Osteoblast (primary cell): Measurements from ENCODE around the gene SIRT1. TPM values are rescaled to one million over a fixed set of nuclear protein-coding genes. Genes with fewer than 3 reads are reported as not detected.
A peak's percentile ranks its signal among the peaks of the same experiment; 100 is the strongest.
"Not testable (repeated sequence)": the region's sequence is repeated elsewhere in the genome, so short reads cannot be mapped to it uniquely, and the experiment has no call there.

Experiments used
- DNase-seq: peaks from one replicate; pipeline ENCODE4 v3.0.0; 2011; ENCODE audit warnings: low spot score, mixed read lengths; ENCODE audit not compliant: insufficient read length; ENCODE audit errors: missing footprints
- H2AFZ ChIP-seq: 2 replicates; pipeline ENCODE4 v1.6.0; 2011; ENCODE audit warnings: mild to moderate bottlenecking, low read length
- H3K27ac ChIP-seq: 2 replicates; pipeline ENCODE4 v1.5.1; 2011; ENCODE audit warnings: mild to moderate bottlenecking, low read depth, low read length, moderate library complexity
- H3K27me3 ChIP-seq: 2 replicates; pipeline ENCODE4 v1.6.0; 2012; ENCODE audit warnings: mild to moderate bottlenecking, control low read depth, inconsistent platforms, low read length, moderate library complexity; ENCODE audit not compliant: insufficient read depth
- H3K36me3 ChIP-seq: 2 replicates; pipeline ENCODE4 v1.5.1; 2011; ENCODE audit warnings: mild to moderate bottlenecking, low read length, control low read depth, moderate library complexity; ENCODE audit not compliant: insufficient read depth
- H3K4me1 ChIP-seq: 2 replicates; pipeline ENCODE4 v1.5.1; 2011; ENCODE audit warnings: mild to moderate bottlenecking, low read length, control low read depth, moderate library complexity; ENCODE audit not compliant: insufficient read depth
- H3K4me2 ChIP-seq: 2 replicates; pipeline ENCODE4 v1.6.0; 2011; ENCODE audit warnings: mild to moderate bottlenecking, low read length; ENCODE audit not compliant: insufficient read depth
- H3K4me3 ChIP-seq: fragments of 200-600 bp; sonication (generic); 3 replicates; pipeline ENCODE4 v1.5.1; 2012; ENCODE audit warnings: mild to moderate bottlenecking, low read length, inconsistent platforms; ENCODE audit not compliant: insufficient read depth
- H3K79me2 ChIP-seq: 2 replicates; pipeline ENCODE4 v1.6.0; 2012; ENCODE audit warnings: mild to moderate bottlenecking, low read length, control low read depth, inconsistent platforms; ENCODE audit not compliant: insufficient read depth
- H3K9me3 ChIP-seq: 2 replicates; pipeline ENCODE4 v1.5.1; 2011; ENCODE audit warnings: low read depth, low read length, control low read depth
- H4K20me1 ChIP-seq: 2 replicates; pipeline ENCODE4 v1.6.0; 2012; ENCODE audit warnings: mild to moderate bottlenecking, low read length, control low read depth; ENCODE audit not compliant: insufficient read depth
- total RNA-seq: library from RNA; depleted of rRNA; stranded (reverse); fragments of >200 nt; gene quantifications from 2 replicates; pipeline ENCODE4 v1.2.3, GENCODE V29; 2012
- TF ChIP-seq, protein P1 (sequence below): IDR thresholded peaks from 2 replicates; pipeline ENCODE4 v1.5.1; 2011; ENCODE audit warnings: mild to moderate bottlenecking, low read depth, low read length, moderate library complexity; ENCODE audit errors: extremely low read depth

SIRT1 gene
- total RNA-seq, result 19.9 and 20.3 TPM in 2 replicates

DNA sequence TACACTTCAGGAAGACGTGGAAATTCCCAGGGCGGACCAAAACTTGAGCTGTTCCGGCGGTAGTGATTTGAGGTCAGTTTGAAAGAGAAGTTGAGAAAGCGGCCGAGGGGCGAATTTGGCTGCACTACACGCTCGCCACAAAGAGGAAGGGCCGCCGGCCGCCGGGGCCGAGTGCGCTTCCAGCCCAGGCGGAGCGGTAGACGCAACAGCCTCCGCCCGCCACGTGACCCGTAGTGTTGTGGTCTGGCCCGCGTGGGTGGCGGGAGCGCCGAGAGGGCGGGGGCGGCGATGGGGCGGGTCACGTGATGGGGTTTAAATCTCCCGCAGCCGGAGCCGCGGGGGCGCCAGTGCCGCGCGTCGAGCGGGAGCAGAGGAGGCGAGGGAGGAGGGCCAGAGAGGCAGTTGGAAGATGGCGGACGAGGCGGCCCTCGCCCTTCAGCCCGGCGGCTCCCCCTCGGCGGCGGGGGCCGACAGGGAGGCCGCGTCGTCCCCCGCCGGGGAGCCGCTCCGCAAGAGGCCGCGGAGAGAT lies at the start of gene SIRT1:
TSS of gene SIRT1 (plus strand) at position 344 of the 529 bp plus-strand sequence. CDS start at position 410, 66 bp downstream.
- H3K4me3 ChIP-seq, result peak within 1 kb of the TSS; percentile 85
- peaks cover 22% of the 10 kb centered on the region for H3K36me3 ChIP-seq
- H4K20me1 ChIP-seq, result peaks cover 5% of the 10 kb centered on the region
- DNase-seq, result peak; percentile 97
- TF ChIP-seq, protein P1, sequence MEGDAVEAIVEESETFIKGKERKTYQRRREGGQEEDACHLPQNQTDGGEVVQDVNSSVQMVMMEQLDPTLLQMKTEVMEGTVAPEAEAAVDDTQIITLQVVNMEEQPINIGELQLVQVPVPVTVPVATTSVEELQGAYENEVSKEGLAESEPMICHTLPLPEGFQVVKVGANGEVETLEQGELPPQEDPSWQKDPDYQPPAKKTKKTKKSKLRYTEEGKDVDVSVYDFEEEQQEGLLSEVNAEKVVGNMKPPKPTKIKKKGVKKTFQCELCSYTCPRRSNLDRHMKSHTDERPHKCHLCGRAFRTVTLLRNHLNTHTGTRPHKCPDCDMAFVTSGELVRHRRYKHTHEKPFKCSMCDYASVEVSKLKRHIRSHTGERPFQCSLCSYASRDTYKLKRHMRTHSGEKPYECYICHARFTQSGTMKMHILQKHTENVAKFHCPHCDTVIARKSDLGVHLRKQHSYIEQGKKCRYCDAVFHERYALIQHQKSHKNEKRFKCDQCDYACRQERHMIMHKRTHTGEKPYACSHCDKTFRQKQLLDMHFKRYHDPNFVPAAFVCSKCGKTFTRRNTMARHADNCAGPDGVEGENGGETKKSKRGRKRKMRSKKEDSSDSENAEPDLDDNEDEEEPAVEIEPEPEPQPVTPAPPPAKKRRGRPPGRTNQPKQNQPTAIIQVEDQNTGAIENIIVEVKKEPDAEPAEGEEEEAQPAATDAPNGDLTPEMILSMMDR, result no peak
- peaks cover 5% of the 10 kb centered on the region for H3K4me1 ChIP-seq
- peaks cover 38% of the 10 kb centered on the region for H3K79me2 ChIP-seq
- H3K27me3 ChIP-seq, result no peaks in the 10 kb centered on the region
- H3K4me2 ChIP-seq, result peak within 1 kb of the TSS; percentile 88
- peak within 1 kb of the TSS; percentile 88 for H2AFZ ChIP-seq
- H3K27ac ChIP-seq, result peak within 1 kb of the TSS; percentile 70
- no peaks in the 10 kb centered on the region for H3K9me3 ChIP-seq

- not testable (repeated sequence) for H3K79me2 ChIP-seq, H3K9me3 ChIP-seq, DNase-seq, H3K4me2 ChIP-seq, H3K4me1 ChIP-seq, H3K4me3 ChIP-seq, H2AFZ ChIP-seq, H4K20me1 ChIP-seq, H3K27me3 ChIP-seq, H3K27ac ChIP-seq, H3K36me3 ChIP-seq
These were observed 48.7 kb upstream of the SIRT1 start for GRCh38 chr10:67835541-67836394.

- Histone ChIP-seq H3K27ac (no peak overlapping the region), H3K36me3 (no peaks in the 10 kb centered on the region), H3K79me2 (no peaks in the 10 kb centered on the region), H3K27me3 (no peaks in the 10 kb centered on the region), H3K9me3 (no peaks in the 10 kb centered on the region), H3K4me2 (no peak overlapping the region), H3K4me3 (no peak overlapping the region), H2AFZ (no peak overlapping the region), H3K4me1 (peaks cover 6% of the 10 kb centered on the region), H4K20me1 (no peaks in the 10 kb centered on the region)
- TF ChIP-seq, protein P1, result no peak
- DNase-seq, result no peak
These were observed 48.0 kb upstream of the SIRT1 start for GRCh38 chr10:67836488-67836887.

DNA sequence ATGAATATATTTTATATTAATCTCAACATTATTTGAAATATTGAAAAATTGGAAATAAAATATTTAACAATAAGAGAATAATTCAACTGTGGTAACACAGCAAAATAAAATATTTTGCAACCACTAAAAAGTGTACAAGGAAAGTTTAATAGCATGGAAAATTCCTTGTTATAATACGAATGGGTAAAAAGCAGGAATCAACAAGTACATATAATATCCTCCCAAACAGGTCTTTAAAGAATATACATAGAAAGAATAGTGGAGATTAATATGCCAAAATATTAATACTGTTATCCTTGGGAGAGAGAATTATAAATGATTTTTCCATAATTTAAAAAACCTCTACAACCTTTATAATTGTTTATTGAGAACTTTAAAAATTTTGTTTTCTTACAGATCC lies 47.5 kb upstream of the SIRT1 start:
- Histone ChIP-seq H3K4me3 (no peak overlapping the region), H3K27me3 (no peaks in the 10 kb centered on the region), H3K27ac (no peak overlapping the region), H4K20me1 (no peaks in the 10 kb centered on the region), H3K4me1 (peaks cover 6% of the 10 kb centered on the region), H2AFZ (no peak overlapping the region), H3K4me2 (no peak overlapping the region), H3K79me2 (no peaks in the 10 kb centered on the region), H3K9me3 (peaks cover 2% of the 10 kb centered on the region), H3K36me3 (no peaks in the 10 kb centered on the region)
- TF ChIP-seq, protein P1, result no peak
- DNase-seq, result no peak
